Measurements from ENCODE around the gene ZBTB20.

- no peak for TF ChIP-seq CTCF (IDR thresholded peaks at IDR 0.05)
- TF ChIP-seq POLR2A (IDR thresholded peaks at IDR 0.05), result no peak
Measured at GRCh38 chr3:115062412-115062956, 84.6 kb downstream of the ZBTB20 start.

Measured in thyroid gland (tissue), 4 donors.